CD4-positive, alpha-beta T cell treated with Interleukin-4 for 1 hour (primary cell): ENCODE measurements around the gene SORL1.

Experiments used
- DNase-seq, 2 donors: peaks; one replicate each; pipeline ENCODE4 v3.0.0-alpha.2; 2020 to 2022

The SORL1 gene

DNA sequence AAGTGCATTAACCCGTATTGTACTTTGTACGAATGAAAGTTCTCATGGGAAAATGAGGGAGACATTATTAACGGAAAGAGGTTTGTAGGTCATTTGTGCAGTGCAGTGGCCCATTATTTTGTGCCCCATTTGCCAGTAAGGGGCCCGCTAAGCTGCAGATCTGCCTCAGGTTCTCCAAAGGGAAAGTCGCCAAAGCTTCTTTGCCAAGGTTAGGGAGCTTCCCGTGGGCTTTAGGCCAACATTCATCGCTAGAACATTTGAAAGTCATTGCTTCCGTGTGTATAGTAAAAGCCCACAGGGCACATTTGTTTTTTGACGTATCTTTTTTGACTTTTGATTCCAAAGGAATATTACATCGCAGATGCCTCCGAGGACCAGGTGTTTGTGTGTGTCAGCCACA, 61.7 kb downstream of the SORL1 start:
- DNase-seq = no peak

DNA sequence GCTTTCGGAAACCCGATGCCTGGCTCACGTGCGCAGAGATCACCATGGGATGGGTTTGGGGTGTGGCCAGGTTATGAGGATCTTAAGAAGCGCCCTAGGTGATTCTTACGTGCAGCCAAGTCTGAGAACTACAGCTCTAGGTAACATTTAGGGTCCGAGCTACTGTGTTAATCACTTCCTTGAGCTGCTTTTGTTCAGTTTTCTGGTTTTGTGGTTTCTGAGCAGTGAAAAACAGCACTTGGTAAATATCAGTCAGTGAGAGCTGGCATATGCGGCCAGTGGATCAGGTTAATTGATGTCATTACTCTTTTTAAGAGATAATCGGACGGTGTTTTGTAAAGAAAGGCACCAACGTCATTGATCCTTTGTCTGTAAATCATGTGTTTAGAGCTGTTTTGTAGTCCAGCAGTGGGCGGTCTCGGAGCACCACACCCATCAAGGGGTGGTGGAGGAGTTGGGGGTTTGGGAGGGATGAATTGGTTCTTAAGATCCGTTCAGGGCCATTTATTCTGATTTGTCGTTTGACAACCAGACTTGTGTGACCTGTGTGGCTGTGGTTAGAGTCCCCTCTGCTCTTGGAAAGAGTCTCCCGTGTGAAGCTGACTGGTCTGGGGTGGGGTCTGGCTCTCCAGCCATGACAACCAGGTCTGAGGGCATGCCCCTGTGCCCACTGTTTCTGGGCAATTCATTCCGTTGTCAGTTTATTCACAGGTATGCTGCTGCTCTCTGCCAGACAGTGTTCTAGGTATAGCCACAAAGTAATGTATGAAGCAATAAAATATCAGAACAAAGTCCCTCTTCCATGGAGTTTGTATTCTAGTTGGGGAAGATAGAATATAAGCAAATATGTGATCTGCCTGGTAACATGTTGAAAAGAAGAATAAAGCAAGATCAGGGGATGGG, 62.6 kb downstream of the SORL1 start:
- peak in 1 of 2 donors; percentile 15 for DNase-seq

DNA sequence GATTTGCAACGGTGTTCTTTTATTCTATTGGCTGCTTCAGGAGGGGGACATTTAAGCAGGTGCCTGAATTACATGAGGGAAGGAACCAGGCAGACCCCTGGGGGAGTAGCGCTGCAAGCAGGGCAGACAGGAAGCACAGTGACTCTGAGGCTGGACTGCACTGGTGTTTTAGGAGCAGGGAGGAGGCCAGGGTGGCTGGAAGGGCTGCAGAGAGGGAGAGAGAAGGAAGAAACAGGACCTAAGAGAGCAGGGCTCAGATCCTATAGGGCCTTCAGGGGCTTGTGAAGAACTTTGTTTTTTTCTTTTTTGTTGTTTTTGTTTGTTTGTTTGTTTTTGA, 63.2 kb downstream of the SORL1 start:
- DNase-seq = no peak

DNA sequence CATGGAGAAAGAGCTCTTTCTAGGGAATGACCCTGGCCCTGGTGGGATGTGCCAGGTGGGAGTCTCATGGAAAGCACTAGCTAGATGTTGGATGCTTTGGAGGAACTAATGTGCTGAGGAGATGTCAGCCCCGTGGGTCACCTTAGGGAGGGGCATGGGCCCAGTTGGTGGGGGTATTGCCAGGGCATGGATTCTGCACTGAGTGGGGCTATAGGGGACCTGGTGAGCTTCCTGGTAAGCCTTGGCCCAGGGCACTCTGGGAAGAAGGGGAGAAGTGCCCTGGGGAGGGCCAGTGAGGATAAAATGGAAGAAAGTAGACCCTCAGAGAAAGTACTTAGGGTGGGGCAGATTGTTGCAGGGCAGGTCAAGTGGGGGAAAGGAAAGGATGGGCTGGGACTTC, 65.9 kb downstream of the SORL1 start:
- no peak for DNase-seq

DNA sequence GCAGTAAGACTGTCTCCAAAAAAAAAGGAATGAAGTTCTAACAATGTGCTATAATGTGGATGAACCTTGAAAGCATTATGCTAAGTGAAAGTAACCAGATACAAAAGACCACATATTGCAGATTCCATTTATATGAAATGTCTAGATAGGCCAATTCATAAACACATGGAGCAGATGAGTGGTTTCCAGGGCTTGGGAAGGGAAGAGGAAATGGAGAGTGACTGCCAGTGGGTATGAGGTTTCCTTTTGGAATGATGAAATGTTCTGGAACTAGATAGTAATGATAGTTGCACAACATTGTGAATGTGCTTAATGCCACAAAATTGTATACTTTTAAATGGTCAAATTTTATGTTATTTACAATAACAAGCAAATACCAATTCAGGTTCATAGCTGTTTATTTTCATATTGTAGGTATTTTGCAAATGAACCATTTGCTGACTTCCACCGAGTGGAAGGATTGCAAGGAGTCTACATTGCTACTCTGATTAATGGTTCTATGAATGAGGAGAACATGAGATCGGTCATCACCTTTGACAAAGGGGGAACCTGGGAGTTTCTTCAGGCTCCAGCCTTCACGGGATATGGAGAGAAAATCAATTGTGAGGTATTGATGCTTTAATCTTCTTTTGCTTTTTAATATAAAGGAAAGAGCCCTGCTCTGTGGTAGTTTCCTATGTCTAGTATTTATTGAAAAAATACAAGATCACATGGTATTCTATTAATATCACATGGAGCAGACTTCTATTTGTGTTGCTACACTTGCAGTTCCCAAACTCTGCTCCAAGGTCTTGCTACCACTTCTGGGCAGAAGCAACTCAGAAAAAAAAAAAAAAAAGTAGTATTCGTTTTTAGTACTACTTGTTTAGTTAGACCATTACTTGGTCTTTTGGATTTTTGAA, 68.4 kb downstream of the SORL1 start:
- no peak for DNase-seq

DNA sequence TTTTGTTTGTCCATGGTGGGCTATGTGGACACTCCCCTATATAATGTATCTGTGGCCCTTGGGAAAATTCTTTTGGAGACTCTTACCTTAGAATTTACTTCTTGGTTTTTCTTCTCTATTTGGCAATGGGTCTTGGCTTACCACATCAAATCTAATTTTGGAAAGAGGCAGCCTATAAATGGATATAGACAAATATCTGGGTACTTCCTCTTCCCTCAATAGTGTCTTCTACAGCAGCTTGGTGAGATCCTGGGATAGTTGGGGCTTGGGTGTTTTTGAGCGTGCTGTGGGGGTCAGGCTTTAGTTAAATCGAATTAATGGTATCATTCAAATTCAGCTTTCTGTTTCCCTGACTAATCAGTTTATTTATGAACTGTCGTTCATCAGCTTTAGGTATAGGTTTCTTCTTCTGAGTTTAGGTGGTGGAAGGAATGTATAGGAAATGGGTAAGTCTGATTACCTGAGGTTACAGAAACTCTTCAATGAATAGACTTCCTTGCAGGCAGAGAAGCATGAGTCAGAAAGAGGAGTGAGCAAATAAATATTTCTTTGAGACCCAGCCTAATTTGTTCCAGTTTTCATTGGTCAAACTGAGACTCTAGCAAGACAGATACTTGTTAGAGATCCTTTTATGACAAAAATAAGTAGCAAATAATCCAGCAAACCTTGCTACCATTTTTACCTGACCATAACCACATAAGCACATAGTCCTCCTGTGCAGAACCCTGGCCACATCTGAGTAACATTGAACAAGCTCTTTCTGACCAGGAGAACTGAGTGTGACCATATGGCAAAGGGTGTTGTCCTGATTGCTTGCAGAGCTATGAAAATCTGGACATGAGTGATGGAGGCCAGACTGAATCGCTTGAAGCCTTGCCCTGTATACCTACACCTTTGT, 69.3 kb downstream of the SORL1 start:
- DNase-seq = no peak

DNA sequence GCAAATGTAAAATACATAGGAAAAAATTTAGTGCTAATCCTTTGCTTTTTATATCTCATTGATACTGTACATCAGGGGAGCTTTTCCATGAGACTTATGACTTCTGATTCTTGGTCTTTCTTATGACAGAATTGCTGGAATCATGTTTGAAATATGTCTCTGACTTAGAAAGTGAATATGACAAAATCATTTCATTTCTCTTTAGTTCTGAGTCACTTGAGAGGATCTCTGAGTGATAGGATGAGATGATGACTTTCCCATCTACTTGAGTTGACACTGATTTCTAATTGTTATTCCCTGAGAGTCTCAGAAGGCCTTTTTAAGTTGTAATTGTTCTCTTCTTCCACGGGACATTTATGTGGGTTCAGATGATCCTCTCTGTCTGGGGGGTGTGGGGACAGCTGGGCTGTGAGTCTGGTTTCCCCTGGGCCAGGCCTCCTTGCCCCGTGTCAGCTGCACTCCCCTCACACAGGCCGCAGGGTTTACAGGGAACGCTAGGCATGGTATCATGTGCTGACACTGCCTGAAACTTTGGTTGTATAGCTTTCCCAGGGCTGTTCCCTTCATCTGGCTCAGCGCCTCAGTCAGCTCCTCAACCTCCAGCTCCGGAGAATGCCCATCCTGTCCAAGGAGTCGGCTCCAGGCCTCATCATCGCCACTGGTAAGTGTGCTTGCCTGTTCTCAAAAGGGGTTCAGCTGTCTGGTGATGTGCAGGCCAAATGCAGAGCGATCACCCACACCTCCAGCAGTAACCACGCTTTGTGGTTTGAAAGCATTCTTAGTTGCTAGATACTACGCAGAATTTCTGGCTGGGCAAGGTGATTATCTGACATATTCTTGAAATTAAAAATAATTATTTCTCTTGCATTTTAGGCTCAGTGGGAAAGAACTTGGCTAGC, 70.2 kb downstream of the SORL1 start:
- no peak for DNase-seq

DNA sequence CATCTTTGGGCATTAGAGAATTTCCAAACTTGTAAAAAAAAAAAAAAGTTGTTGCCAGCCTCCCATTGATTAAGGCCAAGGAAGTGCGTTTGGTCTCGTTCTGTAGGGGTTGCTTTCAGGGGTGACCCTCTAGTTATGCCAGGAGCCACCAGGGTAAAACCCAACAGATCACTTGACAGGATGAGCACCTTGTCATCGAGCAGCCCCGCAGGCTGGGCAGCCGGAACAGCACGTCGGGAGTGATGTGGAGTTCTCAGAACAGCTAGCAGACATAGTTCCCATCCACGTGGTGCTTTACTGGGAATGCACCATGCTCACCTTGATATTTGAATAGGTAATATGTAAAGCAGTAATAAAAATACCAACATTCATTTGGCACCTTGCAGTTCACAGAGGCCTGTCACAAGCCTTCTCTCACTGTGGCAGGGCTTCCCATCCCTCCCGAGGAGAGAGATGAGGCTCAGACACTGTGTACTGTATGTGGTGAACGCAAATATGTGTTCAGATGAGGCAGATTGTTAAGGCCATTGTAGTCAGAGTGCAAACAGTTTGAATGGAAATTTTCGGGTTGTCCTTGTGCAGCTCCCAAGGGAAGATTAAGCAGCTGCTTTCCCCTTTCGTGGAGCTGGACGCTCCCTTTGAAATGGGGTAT, 71.6 kb downstream of the SORL1 start:
- DNase-seq = no peak

DNA sequence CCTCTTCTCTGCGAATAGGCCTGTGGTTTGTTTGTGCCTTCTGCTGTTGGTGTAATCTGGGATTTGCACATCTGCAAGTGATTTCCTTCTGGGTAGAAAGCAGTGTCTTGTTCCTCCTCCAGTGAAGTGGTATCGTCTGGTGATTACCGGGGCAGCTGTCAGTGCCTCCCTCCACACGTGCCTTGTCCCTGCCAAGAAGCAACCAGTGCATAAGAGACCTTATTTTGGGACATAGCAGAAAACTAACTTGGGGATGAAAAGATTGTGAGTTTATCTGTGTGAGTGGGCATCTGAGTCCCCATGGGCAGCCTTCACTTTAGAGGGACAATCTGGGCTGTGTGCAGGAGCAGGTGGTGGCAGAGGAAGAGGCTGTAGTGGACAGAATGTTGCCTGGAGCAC, 72.1 kb downstream of the SORL1 start:
- DNase-seq = no peak

DNA sequence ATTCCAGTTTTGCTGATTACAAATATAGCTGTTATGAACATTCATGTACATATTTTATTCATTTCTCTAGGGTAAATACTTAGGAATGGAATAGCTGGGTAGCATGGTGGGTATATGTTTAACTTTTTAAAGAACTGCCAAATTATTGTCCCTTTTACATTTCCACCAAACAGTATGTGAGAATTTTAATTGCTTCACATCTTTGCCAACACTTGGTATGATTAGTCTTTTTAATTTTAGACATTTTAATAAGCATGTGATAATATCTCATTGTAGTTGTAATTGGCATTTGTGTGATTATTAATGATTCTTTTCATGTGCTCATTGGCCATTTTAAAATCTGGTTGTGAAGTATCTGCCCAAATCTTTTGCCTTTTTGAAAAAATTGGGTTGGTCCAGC, 73.3 kb downstream of the SORL1 start:
- no peak for DNase-seq

DNA sequence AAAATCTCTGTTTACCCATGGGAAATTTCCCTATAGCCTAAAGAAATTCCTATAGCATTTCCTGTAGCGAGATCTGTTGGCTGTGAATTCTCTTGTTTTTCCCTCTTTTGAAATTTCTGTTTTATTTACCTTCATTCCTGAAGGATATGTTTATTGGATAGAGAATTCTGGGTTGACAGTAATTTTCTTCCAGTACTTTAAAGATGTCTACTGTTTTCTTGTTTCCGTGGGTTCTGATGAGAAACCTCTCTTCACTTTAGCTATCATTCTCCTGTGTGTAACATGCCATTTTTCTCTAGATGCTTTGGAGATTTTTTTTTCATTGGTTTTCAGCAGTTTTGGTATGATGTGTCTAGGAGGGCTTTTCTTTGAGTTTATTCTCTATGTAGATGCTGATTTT, 78.1 kb downstream of the SORL1 start:
- DNase-seq = no peak

DNA sequence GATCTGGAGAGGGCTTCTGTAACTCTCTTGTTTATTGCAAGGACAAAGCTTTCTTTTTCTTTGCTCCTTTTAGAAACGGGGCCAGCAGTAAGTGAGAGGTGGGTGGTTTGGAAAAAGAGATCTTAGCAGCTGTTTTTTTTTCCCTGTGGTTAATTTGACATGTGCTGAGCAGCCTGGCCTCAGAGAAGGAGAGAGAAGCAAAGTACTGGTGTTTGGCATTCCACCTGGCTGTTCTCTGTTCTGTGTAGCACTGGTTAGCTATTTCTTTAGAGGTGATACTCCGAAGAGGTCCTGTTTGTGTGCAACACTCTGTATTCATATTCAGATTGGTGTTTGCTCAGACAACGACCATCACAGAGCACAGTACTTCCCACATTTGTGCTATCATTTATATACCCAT, 81.5 kb downstream of the SORL1 start:
- DNase-seq = no peak

DNA sequence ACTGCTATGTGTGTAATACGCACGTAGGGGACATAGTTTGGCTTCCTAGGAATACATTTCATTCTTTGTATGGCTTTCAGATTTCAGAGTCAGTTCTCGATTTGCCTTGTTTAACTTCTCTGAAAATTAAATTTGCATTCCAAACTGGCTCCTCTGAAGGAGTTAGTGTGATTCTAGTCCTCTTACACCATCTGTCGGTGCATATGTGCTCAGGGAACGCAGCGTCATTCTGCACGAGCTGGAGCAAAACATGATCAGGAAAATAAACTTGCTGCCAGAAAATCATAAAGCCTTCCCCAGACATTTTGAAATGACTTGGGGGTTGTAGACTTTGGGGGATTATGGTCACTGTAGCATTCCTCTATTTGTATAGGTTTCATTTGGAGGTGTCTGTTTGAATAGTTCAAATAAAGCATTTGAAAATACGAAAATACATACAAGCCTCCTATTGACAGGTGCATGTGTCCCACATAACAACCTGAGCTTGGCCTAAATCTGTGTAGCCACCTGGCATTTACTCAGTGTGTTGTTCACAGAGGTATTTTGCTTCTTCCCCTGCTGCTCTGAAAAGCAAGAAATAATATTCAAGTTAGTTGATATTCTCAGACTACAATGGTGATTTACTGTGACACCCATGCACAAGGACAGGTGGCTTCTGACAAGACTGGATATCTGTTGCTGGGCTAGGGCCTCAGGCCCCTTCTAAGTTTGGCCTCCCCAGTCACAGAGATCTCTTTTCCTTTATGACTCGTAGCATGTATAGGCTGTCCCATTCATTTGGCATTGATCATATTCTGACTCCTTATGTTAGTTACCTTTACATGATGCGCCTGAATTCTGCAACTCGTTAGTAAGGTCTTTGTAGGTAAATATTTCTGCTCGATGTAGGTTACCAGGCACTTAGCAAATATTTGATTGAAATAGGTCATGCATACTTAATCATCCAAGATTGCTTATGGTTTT, 82.3 kb downstream of the SORL1 start:
- DNase-seq = no peak

DNA sequence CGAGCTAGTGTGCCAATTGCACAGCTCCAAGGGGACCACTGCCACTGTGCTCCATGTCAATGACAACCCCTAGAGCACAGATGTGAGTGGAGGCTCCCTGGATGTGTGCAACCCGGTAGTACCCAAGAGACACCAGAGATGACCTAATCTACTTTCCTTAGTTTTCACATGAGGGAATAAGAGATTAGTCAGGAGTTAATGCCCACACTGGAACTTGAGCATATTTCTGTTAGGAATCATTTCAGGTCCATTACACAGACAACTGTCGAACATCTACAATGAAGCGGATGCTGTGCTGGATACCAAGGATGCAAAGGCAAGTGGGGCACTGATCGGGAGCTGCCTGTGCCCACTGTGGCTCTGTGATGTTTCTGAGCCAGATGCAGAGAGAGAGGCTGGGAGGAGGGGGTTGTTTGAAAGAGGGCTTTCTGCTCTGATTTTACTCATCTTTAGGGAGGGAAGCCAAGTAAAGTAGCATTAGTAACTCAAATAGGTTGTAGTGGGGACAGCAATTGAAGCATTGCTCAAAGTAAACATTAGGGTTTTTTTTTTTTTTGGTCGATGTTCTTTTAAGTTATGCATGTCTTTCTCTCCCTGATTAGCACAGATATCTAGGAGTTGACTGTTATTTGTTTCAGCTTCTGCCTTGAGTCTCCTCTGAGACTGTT, 83.1 kb downstream of the SORL1 start:
- no peak for DNase-seq

DNA sequence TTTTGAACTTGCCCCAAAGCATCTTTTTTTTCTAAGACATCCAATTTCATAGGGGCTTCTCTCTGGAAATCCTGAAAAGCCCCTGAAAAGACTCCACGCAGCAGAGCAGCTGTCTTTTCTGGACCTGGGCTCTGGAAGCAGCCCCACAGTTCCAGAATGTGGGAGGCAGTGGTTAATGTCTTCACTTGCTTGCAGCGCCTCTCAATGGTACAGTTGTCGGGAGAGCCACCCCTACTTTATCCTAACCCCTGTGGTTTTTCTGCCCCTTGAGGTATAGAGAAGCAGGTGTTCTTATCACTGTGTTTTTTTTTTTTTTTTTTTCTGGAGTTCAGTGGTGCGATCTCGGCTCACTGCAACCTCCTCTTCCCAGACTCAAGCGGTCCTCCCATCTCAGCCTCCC, 84.0 kb downstream of the SORL1 start:
- no peak for DNase-seq

DNA sequence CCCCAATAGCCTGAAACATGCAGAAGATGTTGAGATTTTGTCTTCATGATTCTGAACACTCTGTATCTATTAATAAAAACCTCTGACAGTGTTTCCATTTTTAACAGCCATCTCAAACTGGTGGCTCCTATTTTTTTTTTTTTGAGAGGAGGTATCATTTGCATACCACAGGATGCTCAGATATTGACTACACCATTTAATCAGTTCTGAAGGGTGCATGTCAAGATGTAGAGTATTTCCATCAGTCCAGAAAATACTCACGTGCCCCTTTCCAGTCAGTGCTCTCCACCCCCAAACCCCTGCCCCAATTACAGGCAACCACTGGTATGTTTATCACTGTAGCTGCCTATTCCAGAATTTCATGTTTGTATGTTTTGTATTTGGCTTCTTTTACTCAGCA, 85.9 kb downstream of the SORL1 start:
- DNase-seq = no peak

DNA sequence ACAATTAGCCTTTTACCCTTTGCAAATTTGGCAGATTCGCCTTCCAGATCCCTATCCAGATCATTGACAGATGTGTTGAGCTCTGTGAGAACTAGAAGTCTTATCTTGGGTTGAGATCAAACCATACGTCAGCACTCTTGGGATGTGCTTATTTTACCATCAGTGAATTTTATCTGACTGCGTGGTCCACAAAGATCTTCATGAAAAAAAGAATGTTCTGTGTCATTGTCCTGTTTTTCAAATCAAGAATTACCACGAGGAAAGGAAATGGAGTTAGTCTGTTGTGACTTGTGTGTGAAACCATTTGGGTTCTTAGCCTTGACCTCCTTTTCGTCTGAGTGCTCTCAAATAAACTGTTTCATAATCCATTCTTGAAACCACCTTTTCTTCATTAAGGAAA, 86.9 kb downstream of the SORL1 start:
- DNase-seq = no peak

DNA sequence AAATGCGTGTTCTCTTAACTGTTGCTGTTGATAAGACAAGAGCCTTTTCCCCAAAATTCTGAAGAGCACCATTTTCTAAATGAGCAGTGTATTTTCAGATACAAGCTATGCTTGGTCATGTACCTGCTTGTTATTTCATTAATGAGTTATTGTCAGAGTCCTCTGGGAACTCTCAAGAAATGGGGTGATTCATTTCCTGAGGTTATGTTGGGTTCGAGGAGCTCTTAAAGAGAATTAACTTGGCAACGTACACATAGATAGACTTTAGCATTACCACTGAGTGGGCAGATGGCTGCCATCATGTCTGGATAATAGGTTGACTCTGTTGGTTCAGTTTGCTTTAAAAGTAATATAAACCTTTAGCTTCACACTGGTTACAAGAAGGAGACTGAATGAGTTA, 88.5 kb downstream of the SORL1 start:
- no peak for DNase-seq

DNA sequence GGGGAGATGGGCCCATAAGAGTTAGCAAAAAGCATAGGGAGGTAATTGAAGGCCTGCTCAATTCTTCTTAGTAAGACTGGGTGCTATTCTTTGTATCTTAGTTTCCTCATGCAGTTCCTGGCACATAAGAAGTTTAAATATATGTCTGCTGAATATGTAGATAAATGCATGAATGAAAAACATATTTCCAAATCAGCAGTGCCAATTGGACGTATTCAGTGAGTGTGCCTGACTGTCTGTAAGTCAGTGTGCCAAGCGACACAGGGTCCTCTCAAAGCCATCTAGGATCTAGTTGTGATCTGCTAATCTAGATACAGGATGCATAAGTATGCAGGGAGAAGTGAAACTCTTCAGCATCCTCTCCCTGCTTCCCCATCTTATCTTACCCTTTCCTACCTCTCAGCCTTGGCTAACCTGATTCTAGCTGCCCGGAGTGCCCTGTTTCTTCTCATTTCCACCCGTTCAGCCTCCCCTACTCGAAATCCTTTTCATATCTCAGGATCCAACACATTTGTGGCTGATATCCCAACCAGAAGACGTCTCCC, 91.8 kb downstream of the SORL1 start:
- DNase-seq = no peak
